GM12865 (cell line): ENCODE results near the gene GALM.
A peak's percentile ranks its signal among the peaks of the same experiment; 100 is the strongest.

Experiments used
- DNase-seq: peaks from one replicate; pipeline ENCODE4 v3.0.0; 2010; ENCODE audit warnings: low read depth
- H3K4me3 ChIP-seq: 2 replicates; pipeline ENCODE4 v1.5.1; 2011; ENCODE audit warnings: mild to moderate bottlenecking, low read depth, low read length, control low read depth
- TF ChIP-seq, protein P1 (sequence below): IDR thresholded peaks from 2 replicates; pipeline ENCODE4 v1.5.1; 2011; ENCODE audit warnings: low read length, control low read depth, low read depth, inconsistent platforms; ENCODE audit not compliant: insufficient read depth; ENCODE audit errors: missing control alignments

Gene GALM

DNA sequence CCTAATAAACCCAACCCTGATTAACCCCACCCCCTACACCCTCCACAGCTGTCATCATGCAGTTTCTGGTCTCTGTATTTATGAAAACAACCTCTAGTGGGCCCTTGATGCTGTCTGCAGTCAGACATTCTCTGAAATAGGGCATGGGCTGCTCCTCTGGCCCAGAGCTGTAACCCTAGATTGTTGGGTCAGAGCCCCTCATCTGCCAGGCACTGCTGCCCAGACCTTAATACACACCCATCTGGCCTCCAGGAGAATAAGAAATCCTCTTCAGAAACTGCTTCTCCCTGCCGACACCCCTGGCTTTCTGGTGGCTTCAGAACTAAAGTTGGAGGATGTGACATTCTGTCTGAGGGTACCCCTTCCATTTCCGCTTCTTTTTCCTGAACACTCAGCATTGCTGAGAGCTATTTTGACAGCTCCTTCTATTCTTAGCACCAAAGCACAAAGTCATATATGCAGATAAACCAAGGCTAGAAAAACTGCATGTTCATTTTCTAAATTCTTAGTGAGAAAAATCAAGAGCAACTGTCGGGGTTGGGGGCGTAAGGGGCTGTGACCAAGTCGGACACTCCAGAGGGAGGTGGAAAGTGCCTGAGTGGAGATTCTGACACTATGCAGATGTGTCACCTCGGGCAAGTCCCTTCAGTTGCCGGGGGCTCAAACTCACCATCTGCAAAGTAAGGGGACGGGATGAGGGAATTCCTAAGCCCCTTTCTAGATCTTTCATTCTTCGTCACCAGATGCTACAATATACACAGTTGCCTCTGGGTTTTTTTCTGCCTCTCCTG, 56.6 kb downstream of the GALM start:
- TF ChIP-seq, protein P1, sequence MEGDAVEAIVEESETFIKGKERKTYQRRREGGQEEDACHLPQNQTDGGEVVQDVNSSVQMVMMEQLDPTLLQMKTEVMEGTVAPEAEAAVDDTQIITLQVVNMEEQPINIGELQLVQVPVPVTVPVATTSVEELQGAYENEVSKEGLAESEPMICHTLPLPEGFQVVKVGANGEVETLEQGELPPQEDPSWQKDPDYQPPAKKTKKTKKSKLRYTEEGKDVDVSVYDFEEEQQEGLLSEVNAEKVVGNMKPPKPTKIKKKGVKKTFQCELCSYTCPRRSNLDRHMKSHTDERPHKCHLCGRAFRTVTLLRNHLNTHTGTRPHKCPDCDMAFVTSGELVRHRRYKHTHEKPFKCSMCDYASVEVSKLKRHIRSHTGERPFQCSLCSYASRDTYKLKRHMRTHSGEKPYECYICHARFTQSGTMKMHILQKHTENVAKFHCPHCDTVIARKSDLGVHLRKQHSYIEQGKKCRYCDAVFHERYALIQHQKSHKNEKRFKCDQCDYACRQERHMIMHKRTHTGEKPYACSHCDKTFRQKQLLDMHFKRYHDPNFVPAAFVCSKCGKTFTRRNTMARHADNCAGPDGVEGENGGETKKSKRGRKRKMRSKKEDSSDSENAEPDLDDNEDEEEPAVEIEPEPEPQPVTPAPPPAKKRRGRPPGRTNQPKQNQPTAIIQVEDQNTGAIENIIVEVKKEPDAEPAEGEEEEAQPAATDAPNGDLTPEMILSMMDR, result no peak

DNA sequence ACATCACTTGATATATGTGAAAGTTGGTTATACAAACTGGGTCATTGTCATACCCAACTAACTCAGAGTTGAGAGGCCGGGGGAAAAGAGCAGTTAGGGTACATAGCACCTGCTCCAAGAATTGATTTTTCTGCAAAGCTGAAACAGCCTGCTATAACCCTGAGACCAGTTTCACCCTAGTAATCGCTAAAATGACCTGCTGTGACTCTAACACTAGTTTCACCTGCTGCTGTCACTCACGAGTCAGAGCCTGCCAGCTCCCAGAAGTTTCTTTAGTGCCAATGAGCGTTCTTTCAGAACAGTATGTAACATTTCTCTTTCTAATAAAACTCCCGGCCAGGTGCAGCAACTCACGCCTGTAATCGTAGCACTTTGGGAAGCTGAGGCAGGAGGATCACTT, 57.3 kb downstream of the GALM start:
- H3K4me3 ChIP-seq, result peak overlapping the region; percentile 7; the same call in 1 of the 2 replicates
- peak; percentile 88 for DNase-seq
- TF ChIP-seq, protein P1, result no peak

More for the DNA sequence above, 56.6 kb downstream of the GALM start:
- peak overlapping the region; percentile 7 for H3K4me3 ChIP-seq
- DNase-seq, result peak; percentile 71

DNA sequence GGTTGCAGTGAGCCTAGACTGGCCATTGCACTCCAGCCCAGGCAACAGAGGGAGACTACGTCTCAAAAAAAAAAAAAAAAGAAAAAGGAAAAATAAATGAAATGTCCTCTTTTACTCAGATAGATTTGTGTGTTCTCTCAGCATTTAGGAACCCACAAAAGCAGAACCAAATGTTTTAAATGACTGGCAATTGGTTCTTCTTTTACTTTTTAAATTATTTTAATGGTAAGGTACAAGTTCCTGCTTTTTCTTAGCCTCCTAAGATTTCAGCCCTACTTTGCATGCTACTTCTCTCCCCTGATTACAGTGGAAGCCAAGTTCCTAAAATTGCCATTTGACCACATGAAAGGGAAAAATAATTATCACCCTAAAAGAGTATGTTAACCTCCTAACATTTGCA, 61.7 kb downstream of the GALM start:
- DNase-seq, result no peak
- no peak overlapping the region for H3K4me3 ChIP-seq
- TF ChIP-seq, protein P1, result no peak

DNA sequence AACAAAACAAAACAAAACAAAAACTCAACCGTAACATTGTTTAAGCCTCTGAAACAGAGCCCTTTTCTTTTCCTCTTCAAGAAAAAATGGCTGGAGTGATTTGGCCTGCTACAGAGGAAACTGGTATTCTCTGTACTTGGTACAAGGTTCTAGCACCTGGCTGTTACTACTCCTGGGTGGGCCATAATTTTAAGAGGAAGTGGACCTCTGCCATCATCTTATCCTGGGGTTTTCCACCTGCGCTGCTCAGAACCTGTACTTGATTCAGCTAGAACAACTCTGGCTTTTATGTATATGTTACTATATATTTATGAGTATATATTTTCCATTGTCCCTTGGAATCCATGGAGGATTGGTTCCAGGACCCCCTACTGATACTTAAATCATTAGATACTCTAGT, 62.8 kb downstream of the GALM start:
- TF ChIP-seq, protein P1, result no peak
- no peak for DNase-seq
- no peak overlapping the region for H3K4me3 ChIP-seq

DNA sequence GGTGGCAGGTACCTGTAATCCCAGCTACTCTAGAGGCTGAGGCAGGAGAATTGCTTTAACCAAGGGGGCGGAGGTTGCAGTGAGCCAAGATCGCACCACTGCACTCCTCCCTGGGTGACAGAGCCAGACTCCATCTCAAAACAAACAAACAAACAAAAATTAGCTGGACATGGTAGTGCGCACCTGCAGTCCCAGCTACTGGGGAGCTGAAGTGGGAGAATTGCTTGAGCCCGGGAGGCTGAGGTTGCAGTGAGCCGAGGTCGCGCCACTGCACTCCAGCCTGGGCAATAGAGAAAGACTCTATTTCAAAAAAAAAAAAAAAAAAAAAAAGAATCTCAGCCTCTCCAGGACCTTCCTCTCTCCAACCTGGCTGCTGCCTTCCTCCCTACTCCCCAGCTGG, 65.2 kb downstream of the GALM start:
- TF ChIP-seq, protein P1, result no peak

DNA sequence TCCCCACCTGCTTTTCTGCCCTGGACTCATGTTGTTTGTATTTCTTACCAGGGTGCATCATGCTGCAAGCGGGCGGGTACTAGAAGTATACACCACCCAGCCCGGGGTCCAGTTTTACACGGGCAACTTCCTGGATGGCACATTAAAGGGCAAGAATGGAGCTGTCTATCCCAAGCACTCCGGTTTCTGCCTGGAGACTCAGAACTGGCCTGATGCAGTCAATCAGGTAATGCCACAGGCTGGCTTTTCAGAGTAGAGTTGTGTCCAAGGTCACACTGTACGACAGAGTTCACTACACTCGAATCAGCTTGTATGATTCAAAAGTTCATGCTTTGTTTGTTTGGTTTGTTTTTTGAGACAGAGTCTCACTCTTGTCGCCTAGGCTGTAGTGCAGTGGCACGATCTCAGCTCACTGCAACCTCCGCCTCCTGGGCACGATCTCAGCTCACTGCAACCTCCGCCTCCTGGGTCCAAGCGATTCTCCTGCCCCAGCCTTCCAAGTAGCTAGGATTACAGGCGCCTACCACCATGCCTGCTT, 65.8 kb downstream of the GALM start:
- TF ChIP-seq, protein P1, result no peak
- no peak for DNase-seq
- no peak overlapping the region for H3K4me3 ChIP-seq

More for the DNA sequence above, 65.2 kb downstream of the GALM start:
- no peak overlapping the region for H3K4me3 ChIP-seq
- DNase-seq, result no peak
